HepG2 (cell line): ENCODE measurements around the gene GRB7. TPM values are rescaled to one million over a fixed set of nuclear protein-coding genes. Genes with fewer than 3 reads are reported as not detected.

Source experiments
- AHDC1 ChIP-seq: sonication (generic); formaldehyde crosslinking; IDR thresholded peaks from 2 replicates; pipeline ENCODE4 v1.5.1; 2020; ENCODE audit warnings: mild to moderate bottlenecking, missing genetic modification reagents, borderline replicate concordance
- ETV6 ChIP-seq: sonication (generic); formaldehyde crosslinking; conservative IDR thresholded peaks from 2 replicates; pipeline ENCODE4 v1.4.0; 2020; ENCODE audit warnings: missing genetic modification reagents
- GTF2F1 ChIP-seq: fragments of 150-350 bp; IDR thresholded peaks from 2 replicates; pipeline ENCODE4 v1.6.1; 2014; ENCODE audit warnings: low read length
- KLF13 ChIP-seq: sonication (generic); formaldehyde crosslinking; IDR thresholded peaks from 2 replicates; pipeline ENCODE4 v1.4.0; 2020; ENCODE audit warnings: mild to moderate bottlenecking, missing genetic modification reagents
- NR2F1 ChIP-seq, 2 experiments: fragments of 450-650 bp in 1 of 2; formaldehyde crosslinking in 1 of 2; IDR thresholded peaks; 2 replicates each; pipeline versions ENCODE4 v1.5.0 to v1.6.1; 2016 to 2020; ENCODE audit warnings: mild to moderate bottlenecking in 1 of 2, missing compliant biosample characterization in 1 of 2, missing genetic modification reagents in 1 of 2, moderate library complexity in 1 of 2
- PHF21A ChIP-seq: sonication (generic); formaldehyde crosslinking; IDR thresholded peaks from 2 replicates; pipeline ENCODE4 v1.5.0; 2020; ENCODE audit warnings: mild to moderate bottlenecking, missing genetic modification reagents
- SATB2 ChIP-seq: sonication (generic); formaldehyde crosslinking; IDR thresholded peaks from 2 replicates; pipeline ENCODE4 v1.5.0; 2020; ENCODE audit warnings: missing genetic modification reagents
- SCMH1 ChIP-seq: sonication (generic); formaldehyde crosslinking; IDR thresholded peaks from 2 replicates; pipeline ENCODE4 v1.9.0; 2021; ENCODE audit warnings: missing genetic modification reagents, mild to moderate bottlenecking, borderline replicate concordance
- TCF12 ChIP-seq, 2 experiments: fragments of 450-650 bp in 1 of 2; sonication (generic) in 1 of 2; formaldehyde crosslinking in 1 of 2; IDR thresholded peaks; 2 replicates each; pipeline versions ENCODE4 v1.6.1 to v1.8.0; 2017 to 2022; ENCODE audit warnings: antibody characterized with exemption in 1 of 2, mild to moderate bottlenecking in 1 of 2, missing genetic modification reagents in 1 of 2, moderate library complexity in 1 of 2
- TMF1 ChIP-seq: sonication (generic); formaldehyde crosslinking; IDR thresholded peaks from 2 replicates; pipeline ENCODE4 v1.8.1; 2022; ENCODE audit warnings: low read depth, missing genetic modification reagents
- ZBTB4 ChIP-seq: sonication (generic); formaldehyde crosslinking; IDR thresholded peaks from 2 replicates; pipeline ENCODE4 v1.4.0; 2020; ENCODE audit warnings: missing genetic modification reagents, mild to moderate bottlenecking, borderline replicate concordance
- ZNF567 ChIP-seq: sonication (generic); formaldehyde crosslinking; IDR thresholded peaks from 2 replicates; pipeline ENCODE4 v1.8.1; 2023; ENCODE audit warnings: mild to moderate bottlenecking, missing genetic modification reagents, borderline replicate concordance
- ZNF83 ChIP-seq: sonication (generic); formaldehyde crosslinking; IDR thresholded peaks from 2 replicates; pipeline ENCODE4 v1.4.0; 2020; ENCODE audit warnings: missing genetic modification reagents, mild to moderate bottlenecking, borderline replicate concordance
- polyA plus RNA-seq, 8 experiments: library from polyadenylated mRNA; depleted of rRNA in 3 of 8; stranded (reverse) in 7 of 8; unstranded in 1 of 8; fragments of >200 nt; fragmentation: Illumina TruSeq in 4 of 8; extraction: Trizol in 4 of 8; gene quantifications; 2 replicates each; pipeline versions ENCODE4 v1.2.1 to v1.2.3, GENCODE V29; 2011 to 2016; ENCODE audit warnings: low read depth in 4 of 8, missing spikeins in 1 of 8, mixed read lengths in 1 of 8; ENCODE audit not compliant: insufficient read depth in 1 of 8
- total RNA-seq, 5 experiments: library from RNA; depleted of rRNA; stranded (reverse); fragments of >200 nt; fragmentation: Illumina TruSeq; extraction: Trizol; gene quantifications; 2 replicates each; pipeline ENCODE4 v1.2.3, GENCODE V29; 2016; ENCODE audit warnings: low read depth in 1 of 5
- TF ChIP-seq, protein P1 (sequence below): sonication (generic); formaldehyde crosslinking; IDR thresholded peaks from 2 replicates; pipeline ENCODE4 v1.5.0; 2020; ENCODE audit warnings: mild to moderate bottlenecking, missing genetic modification reagents, borderline replicate concordance

The GRB7 gene
- total and polyA plus RNA-seq, 2 of the 13 experiments (the other 11 are each of a cell fraction or from before 2014, with no cell fraction given), result 60.2 to 77.7 TPM

- TF ChIP-seq KLF13 (CRISPR knock-in tag) (no peak), ZNF567 (CRISPR knock-in tag) (no peak), ZBTB4 (CRISPR knock-in tag) (no peak), TCF12 (IDR thresholded peaks at IDR 0.05) (no peak), TCF12 (CRISPR knock-in tag; IDR thresholded peaks at IDR 0.05) (0 out of 2 replicates have a peak, but pooled peaks have one; percentile 42), SCMH1 (CRISPR knock-in tag) (no peak), AHDC1 (CRISPR knock-in tag) (no peak; the same call in 1 of the 2 replicates), GTF2F1 (no peak), NR2F1 (CRISPR knock-in tag; IDR thresholded peaks at IDR 0.05) (peak; percentile 82 to 91), SATB2 (no peak), ETV6 (peak; percentile 69; the same call in 1 of the 2 replicates), PHF21A (CRISPR knock-in tag) (peak; percentile 69), ZNF83 (CRISPR knock-in tag) (0 out of 2 replicates have a peak, but pooled peaks have one; percentile 38), TMF1 (no peak)
- TF ChIP-seq, protein P1, sequence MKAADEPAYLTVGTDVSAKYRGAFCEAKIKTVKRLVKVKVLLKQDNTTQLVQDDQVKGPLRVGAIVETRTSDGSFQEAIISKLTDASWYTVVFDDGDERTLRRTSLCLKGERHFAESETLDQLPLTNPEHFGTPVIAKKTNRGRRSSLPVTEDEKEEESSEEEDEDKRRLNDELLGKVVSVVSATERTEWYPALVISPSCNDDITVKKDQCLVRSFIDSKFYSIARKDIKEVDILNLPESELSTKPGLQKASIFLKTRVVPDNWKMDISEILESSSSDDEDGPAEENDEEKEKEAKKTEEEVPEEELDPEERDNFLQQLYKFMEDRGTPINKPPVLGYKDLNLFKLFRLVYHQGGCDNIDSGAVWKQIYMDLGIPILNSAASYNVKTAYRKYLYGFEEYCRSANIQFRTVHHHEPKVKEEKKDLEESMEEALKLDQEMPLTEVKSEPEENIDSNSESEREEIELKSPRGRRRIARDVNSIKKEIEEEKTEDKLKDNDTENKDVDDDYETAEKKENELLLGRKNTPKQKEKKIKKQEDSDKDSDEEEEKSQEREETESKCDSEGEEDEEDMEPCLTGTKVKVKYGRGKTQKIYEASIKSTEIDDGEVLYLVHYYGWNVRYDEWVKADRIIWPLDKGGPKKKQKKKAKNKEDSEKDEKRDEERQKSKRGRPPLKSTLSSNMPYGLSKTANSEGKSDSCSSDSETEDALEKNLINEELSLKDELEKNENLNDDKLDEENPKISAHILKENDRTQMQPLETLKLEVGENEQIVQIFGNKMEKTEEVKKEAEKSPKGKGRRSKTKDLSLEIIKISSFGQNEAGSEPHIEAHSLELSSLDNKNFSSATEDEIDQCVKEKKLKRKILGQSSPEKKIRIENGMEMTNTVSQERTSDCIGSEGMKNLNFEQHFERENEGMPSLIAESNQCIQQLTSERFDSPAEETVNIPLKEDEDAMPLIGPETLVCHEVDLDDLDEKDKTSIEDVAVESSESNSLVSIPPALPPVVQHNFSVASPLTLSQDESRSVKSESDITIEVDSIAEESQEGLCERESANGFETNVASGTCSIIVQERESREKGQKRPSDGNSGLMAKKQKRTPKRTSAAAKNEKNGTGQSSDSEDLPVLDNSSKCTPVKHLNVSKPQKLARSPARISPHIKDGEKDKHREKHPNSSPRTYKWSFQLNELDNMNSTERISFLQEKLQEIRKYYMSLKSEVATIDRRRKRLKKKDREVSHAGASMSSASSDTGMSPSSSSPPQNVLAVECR, result no peak; the same call in 1 of the 2 replicates
Observed at GRCh38 chr17:39736319-39737165, 1.2 kb upstream of the GRB7 start (continued).
